ENCODE data around the gene OR9Q2. TPM values are rescaled to one million over a fixed set of nuclear protein-coding genes. Genes with fewer than 3 reads are reported as not detected.

The OR9Q2 gene, protein sequence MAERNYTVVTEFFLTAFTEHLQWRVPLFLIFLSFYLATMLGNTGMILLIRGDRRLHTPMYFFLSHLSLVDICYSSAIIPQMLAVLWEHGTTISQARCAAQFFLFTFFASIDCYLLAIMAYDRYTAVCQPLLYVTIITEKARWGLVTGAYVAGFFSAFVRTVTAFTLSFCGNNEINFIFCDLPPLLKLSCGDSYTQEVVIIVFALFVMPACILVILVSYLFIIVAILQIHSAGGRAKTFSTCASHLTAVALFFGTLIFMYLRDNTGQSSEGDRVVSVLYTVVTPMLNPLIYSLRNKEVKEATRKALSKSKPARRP
- total RNA-seq, result not detected in 2 replicates
- not detected in 2 replicates for polyA plus RNA-seq

- H3K4me2 ChIP-seq, result no peak within 1 kb of the TSS
- H3K4me1 ChIP-seq (ENCODE audit: insufficient read depth), result peaks cover 11% of the 10 kb centered on the region
- H3K27ac ChIP-seq, result no peak within 1 kb of the TSS
- 92% methylated on average over 2 of the region's 2 CpGs for WGBS (ENCODE audit: low lambda C conversion rate, missing lambda C conversion rate)
- DNase-seq (ENCODE audit: low spot score), result no peak
- H3K36me3 ChIP-seq (replicated peaks; ENCODE audit: insufficient read depth, low read depth), result no peaks in the 10 kb centered on the region
- H3K79me2 ChIP-seq, result no peaks in the 10 kb centered on the region
- H3K4me3 ChIP-seq, result no peak within 1 kb of the TSS
- no peaks in the 10 kb centered on the region for H4K20me1 ChIP-seq (ENCODE audit: insufficient read depth, poor library complexity, severe bottlenecking)
- no peaks in the 10 kb centered on the region for H3K9me2 ChIP-seq (replicated peaks; ENCODE audit: insufficient read depth)
- no peaks in the 10 kb centered on the region for H3K9me3 ChIP-seq (ENCODE audit: low read depth)
- no peak within 1 kb of the TSS for H2AFZ ChIP-seq
- H3K27me3 ChIP-seq, result no peaks in the 10 kb centered on the region
- TF ChIP-seq, protein P1, sequence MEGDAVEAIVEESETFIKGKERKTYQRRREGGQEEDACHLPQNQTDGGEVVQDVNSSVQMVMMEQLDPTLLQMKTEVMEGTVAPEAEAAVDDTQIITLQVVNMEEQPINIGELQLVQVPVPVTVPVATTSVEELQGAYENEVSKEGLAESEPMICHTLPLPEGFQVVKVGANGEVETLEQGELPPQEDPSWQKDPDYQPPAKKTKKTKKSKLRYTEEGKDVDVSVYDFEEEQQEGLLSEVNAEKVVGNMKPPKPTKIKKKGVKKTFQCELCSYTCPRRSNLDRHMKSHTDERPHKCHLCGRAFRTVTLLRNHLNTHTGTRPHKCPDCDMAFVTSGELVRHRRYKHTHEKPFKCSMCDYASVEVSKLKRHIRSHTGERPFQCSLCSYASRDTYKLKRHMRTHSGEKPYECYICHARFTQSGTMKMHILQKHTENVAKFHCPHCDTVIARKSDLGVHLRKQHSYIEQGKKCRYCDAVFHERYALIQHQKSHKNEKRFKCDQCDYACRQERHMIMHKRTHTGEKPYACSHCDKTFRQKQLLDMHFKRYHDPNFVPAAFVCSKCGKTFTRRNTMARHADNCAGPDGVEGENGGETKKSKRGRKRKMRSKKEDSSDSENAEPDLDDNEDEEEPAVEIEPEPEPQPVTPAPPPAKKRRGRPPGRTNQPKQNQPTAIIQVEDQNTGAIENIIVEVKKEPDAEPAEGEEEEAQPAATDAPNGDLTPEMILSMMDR (IDR thresholded peaks at IDR 0.05; ENCODE audit: poor library complexity), result no peak
- no peak for TF ChIP-seq EZH2phosphoT487 (IDR thresholded peaks at IDR 0.05; ENCODE audit: low read depth, severe bottlenecking, unreplicated experiment)
- TF ChIP-seq EZH2 (IDR thresholded peaks at IDR 0.05; ENCODE audit: borderline replicate concordance), result no peak
Observed at GRCh38 chr11:58188770-58189169, at the start of gene OR9Q2. OR9Q2 (plus strand) TSS chr11:58189070; CDS start chr11:58190491, 1,421 bp downstream.

DNA sequence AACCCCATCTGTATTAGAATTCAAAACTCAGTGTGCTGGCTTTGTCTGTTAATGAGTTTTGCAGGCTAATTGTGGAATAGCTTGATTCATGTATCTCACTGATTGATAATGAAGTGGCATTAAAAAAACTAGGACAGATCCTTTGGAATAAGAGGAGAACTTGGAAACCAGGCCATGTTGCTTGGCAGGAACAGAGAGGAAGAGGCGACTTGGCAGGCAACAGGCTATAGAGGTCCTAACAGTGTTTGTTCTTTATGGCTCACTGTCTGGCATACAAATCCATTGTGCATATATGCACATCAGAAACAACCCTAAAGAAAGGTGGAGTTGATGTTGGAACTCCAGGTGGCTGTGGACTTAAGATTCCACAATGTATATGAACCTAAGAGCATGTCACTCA lies 46.1 kb upstream of the OR9Q2 start:
- Histone ChIP-seq H3K79me2 (no peaks in the 10 kb centered on the region), H3K9me2 (replicated peaks; ENCODE audit: insufficient read depth) (no peaks in the 10 kb centered on the region), H3K4me1 (ENCODE audit: insufficient read depth) (no peaks in the 10 kb centered on the region), H3K4me3 (no peak overlapping the region), H3K9me3 (ENCODE audit: low read depth) (no peaks in the 10 kb centered on the region), H3K4me2 (no peak overlapping the region), H3K27me3 (no peaks in the 10 kb centered on the region), H2AFZ (no peak overlapping the region), H3K36me3 (replicated peaks; ENCODE audit: insufficient read depth, low read depth) (no peaks in the 10 kb centered on the region), H3K27ac (no peak overlapping the region), H4K20me1 (ENCODE audit: insufficient read depth, poor library complexity, severe bottlenecking) (no peaks in the 10 kb centered on the region)
- no peak for DNase-seq (ENCODE audit: low spot score)
- WGBS (ENCODE audit: low lambda C conversion rate, missing lambda C conversion rate), result 100% methylated on average over 1 of the region's 1 CpG
- TF ChIP-seq EZH2phosphoT487 (IDR thresholded peaks at IDR 0.05; ENCODE audit: low read depth, severe bottlenecking, unreplicated experiment) (no peak), EZH2 (IDR thresholded peaks at IDR 0.05; ENCODE audit: borderline replicate concordance) (no peak)
- TF ChIP-seq, protein P1 (IDR thresholded peaks at IDR 0.05; ENCODE audit: poor library complexity), result no peak

DNA sequence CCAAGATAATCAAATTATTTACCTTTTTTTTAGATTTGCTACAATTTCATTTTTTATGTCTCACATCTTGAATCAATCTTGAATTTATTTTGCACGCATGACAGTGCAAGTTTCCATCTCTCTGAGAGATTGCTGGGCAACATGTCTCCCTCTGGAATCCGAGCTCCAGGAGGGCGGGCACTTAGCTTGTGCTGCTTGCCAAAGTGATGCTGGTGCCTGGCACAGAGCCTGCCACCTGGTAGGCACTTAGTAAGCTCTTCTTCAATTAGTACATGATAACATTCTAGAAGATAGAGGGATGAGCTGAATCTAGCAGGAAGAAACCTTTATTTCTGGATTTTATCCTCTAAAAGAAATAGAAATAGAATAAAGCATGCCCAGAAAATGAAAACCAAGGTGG lies 36.1 kb upstream of the OR9Q2 start:
- H3K4me3 ChIP-seq, result no peak overlapping the region
- 84% methylated on average over 3 of the region's 3 CpGs for WGBS (ENCODE audit: low lambda C conversion rate, missing lambda C conversion rate)
- H3K36me3 ChIP-seq (replicated peaks; ENCODE audit: insufficient read depth, low read depth), result no peaks in the 10 kb centered on the region
- H3K79me2 ChIP-seq, result no peaks in the 10 kb centered on the region
- no peaks in the 10 kb centered on the region for H3K27me3 ChIP-seq
- H4K20me1 ChIP-seq (ENCODE audit: insufficient read depth, poor library complexity, severe bottlenecking), result no peaks in the 10 kb centered on the region
- no peaks in the 10 kb centered on the region for H3K4me1 ChIP-seq (ENCODE audit: insufficient read depth)
- no peak overlapping the region for H3K27ac ChIP-seq
- no peak overlapping the region for H3K4me2 ChIP-seq
- DNase-seq (ENCODE audit: low spot score), result no peak
- TF ChIP-seq EZH2phosphoT487 (IDR thresholded peaks at IDR 0.05; ENCODE audit: low read depth, severe bottlenecking, unreplicated experiment), result no peak
- TF ChIP-seq EZH2 (IDR thresholded peaks at IDR 0.05; ENCODE audit: borderline replicate concordance), result no peak
- TF ChIP-seq, protein P1 (IDR thresholded peaks at IDR 0.05; ENCODE audit: poor library complexity), result no peak
- no peaks in the 10 kb centered on the region for H3K9me2 ChIP-seq (replicated peaks; ENCODE audit: insufficient read depth)
- H2AFZ ChIP-seq, result no peak overlapping the region
- no peaks in the 10 kb centered on the region for H3K9me3 ChIP-seq (ENCODE audit: low read depth)
